HG02588 (cell line): ENCODE measurements around the gene MEGF6.

ENCODE experiments used
- ATAC-seq: cut with Tn5 transposase; IDR thresholded peaks from one replicate; pipeline ENCODE4 v1.9.1; 2021; ENCODE audit warnings: mild to moderate bottlenecking, moderate library complexity; ENCODE audit not compliant: unreplicated experiment

MEGF6 gene

DNA sequence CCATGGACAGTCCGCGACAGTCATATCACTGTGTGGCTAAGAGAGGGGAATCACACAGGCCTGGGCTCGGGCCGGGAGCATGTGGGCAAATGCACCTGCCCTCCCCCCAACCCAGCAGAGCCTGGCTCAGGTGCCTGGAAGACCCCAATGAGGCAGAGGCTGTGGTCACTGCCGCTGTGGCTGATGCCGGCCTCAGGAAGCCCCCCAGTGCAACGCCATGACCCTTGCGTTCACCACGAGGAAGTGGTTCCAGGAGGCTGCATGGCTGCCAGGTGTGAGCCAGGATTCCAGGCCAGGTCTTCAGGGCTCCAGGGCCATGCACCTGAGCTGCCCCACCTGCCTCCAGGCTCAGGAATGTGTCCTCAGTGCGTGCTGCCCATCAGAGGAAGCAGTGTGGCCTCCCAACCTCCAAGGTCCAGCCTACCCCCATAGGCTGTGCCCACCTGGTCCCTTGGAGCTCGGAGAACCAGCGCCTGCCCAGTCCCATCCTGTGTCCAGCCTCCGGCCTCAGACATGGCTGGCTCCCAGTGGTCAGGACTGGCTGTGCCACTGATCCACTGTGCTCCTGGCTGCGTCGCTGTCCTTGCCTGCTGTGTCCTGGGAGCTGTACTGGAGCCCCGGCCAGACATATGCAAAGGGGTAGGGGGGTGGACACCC lies 148.8 kb downstream of the MEGF6 start:
- no peak for ATAC-seq

GRCh38 chr1:3461934-3462275 lies 149.4 kb downstream of the MEGF6 start:
- ATAC-seq = no peak

- ATAC-seq = no peak
Measured at GRCh38 chr1:3461238-3461933, 149.9 kb downstream of the MEGF6 start.

DNA sequence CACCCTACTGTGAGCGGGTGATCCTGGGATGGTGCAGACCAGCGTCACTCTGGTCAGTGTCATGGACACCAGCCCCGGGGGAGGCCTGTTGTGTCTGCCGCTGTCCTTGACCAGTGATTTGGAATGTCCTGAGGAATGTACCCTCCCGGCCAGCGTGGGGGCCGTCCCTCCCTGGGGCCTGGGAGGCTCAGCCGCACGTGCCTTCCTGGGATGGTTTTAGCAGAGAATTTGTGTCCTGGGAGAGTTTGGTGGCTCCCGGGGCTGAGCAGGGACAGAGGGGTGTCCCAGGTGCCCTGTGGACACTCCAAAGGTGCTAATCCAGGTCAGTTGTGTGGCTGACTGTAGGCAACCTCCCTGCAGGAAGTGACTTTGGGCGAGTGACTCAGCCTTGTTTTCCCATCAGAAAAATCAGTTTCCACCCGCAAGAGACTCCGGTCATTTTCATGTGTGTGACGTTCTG lies 150.6 kb downstream of the MEGF6 start:
- no peak for ATAC-seq

DNA sequence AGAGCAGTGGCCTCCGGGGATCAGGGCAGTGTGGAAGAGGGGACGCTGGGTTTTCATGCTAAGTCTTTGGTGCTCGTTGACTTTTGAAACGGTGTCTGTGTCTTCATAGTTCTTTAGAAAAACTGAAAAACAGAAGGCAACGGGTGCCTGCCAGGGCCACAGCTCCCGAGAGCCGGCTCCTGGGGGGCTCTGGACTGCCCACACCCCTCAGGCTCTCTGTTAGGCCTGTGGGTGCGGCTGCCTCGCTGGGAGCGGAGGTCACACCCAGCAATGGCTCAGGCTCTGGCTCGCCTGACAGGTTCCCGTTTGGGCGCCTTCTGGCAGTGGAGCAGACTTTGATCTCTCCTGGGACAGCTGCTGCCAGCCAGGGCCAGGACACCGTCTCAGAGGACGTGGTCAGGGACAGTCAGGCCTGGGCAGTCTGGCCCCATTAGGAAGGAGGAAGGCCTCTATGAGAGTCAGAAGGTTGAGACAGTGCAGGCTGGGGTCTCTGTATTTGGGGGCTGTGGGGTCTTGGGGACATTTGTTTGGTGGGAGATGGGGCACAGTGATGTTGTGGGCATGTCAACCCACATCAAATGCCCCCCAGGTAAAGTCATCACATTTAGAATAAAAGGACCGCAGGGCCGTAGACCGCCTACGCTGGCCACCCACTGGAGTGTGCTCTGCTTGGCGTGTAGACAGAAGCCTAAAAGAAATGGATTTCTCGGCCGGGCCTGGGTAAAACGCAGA lies 151.2 kb downstream of the MEGF6 start:
- no peak for ATAC-seq

DNA sequence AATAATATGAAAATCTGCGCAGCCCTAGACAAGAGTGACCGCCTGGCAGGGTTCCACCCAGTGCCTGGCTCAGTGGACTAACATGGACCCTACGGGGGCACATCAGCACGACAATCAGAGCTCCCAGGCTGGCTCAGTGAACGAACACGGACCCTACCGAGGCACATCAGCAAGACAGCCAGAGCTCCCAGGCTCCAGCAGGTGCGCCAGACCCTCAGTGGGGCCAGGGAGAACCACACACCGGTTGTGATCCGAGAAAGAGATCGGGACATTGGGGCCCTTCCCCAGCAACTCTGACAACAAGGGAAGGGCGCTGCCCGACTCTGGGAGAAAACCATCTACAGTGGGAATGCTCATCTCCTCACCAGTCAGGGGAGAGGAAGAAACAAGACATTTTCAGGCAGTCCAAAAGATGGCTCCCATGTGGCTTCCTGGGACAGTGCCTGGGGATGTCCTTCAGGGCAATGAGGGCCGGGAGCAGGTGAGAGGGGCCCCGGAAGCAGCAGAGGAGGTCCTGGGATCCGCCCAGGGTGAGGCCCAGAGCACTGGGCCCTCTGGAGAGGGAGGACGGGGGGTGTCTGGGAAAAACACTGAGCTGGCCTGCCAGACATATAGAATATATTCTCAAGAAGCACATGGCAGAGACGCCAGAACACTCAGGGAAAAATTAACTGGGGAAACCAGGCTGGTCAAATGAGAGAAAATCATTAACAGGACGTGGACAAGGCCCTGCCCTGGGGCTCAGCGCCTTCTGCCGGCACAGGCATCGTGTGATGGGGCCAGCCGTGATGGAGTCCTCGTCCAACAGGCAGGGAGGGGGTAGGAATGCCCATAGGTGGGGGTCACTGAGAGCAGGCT lies 152.0 kb downstream of the MEGF6 start:
- ATAC-seq = no peak

DNA sequence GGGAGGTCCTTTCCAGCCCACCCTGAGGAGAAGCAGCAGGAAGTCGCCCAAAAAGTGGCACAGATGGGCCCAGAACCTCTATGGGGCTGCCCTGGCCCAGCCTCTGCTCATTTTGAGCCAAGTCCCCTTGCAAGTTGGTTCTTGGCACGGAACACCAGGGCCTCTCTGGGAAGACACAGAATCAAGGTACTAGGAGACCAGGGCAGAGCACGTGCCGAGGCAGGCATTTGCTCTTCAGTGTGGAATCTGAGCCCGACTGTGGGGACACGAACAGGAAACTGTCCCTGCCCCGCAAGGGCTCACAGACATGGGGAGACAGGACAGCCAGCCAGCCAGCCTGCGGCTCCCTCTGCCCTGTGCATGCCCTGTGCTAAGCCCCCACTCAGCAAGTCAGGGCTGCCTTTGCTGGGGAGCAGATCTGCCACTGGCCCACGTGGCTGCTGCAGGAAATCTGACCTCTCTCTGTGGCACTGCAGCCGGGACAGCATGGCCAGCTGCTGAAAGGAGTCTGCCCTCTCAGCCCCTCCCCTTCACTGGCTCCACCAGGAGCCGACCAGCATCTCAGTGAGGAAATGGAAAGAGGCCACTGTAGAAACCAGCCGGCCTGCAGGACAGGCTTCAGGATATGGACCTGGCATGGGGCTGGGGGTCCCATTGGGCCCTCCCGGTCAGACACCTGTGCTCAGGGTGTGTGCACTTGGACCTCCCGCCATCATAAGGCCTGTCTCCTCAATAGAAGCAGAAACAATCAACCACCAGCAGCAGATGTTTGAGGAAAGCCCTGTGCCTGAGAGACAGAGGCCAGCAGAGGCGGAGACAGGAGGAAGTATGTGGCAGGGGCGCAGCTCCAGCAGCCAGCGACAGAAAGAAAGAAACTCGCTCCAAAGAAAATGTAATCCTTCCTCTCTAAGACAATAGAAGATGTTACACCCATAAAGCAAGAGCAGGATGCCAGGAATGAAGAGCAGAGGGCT lies 153.1 kb downstream of the MEGF6 start:
- ATAC-seq = no peak

DNA sequence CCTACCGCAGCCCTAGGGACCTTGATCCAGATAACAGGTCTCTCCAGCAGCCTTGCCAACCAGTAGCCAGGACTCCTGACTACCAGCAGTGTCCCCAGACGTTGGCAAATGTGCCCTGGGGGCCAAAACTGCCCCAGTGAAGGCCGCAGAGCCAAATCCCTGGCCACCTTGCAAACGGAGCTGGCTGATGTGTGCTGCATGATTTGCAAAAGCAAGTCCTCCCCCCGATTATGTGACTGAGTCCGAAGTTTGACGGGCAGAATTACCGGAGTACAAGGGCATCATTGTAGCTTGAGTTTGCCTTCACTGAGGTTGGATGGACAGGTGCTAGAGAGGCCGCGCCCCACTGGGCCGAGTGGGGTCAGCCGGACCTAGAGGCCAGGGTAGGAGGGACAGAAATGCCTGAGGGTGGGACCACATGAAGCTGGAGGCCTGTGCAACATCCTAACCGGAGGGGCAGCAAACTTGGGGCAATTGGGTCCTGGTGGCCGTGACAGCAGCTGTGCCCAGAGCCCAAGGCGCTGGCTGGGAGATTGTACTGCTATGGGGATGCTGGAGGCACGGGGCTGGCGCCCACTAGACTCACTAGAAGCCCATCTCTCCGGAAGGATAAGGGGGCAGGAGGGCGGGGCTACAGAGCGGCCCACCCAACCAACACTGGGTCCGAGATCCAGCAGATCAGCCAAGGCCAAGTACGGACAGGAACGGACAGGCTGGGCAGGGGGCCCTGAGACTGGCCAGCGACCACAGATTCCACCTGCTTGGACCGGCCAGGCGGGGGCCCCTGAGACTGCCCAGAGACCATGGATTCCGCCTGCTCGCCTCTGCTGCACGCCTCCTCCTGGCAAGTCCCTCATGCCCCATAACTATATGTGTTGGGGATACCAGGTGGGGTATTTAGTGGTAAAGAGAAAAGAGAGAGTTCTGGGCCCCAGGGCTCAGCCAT lies 154.1 kb downstream of the MEGF6 start:
- ATAC-seq = no peak

GRCh38 chr1:3456449-3456963 lies 154.8 kb downstream of the MEGF6 start:
- no peak for ATAC-seq

GRCh38 chr1:3455670-3456448 lies 155.4 kb downstream of the MEGF6 start:
- no peak for ATAC-seq

GRCh38 chr1:3454811-3455618 lies 156.3 kb downstream of the MEGF6 start:
- ATAC-seq = no peak

DNA sequence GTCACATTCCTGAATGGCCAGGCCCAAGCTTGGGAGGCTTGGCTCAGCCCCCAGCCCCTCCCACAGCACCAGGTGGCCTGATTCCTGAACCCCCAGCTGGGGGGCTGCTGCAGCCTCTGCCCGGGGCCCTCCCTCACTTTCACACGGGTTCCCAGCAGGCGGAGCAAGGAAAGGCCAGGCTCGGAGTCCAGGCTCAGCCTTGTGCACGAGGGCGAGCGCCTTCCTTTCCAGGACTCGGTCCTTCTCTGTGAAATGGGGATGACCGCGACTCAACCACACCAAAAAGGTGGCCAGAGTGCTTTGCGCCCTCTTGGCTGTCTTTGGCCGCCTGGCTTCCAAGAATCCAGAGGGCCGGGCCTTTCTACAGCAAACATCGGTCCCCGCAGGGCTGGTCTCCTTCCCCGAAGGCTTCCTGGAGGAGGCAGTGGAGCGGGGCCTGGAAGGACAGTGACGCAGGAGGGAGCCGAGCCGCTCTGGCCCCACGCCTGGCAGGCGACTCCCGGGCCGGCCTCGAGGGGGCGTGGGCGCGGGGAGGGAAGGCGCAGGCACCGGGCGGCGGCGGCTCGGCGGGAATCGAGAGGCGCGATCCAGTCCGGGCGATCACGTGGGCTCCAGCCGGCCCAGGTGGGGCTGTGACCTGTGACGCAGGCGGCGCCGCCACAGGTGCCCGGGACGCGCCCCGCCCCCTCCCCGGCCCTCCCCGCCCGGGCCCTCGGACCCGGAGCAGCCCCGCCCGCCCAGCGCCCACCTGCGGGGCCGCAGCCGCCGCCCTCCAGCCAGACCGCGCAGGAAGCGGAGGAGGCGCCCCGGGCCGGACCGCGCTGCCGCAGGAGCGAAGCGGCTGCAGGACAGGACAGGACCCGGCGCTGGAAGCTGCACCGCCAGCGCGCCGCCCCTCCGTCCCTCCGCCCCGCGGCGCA lies 157.2 kb downstream of the MEGF6 start, which contains the start of gene ARHGEF16:
Gene ARHGEF16, plus strand, starts transcription at position 775 of the 920 bp plus-strand sequence. CDS start 8,420 bp downstream, outside the sequence.
- no peak for ATAC-seq

DNA sequence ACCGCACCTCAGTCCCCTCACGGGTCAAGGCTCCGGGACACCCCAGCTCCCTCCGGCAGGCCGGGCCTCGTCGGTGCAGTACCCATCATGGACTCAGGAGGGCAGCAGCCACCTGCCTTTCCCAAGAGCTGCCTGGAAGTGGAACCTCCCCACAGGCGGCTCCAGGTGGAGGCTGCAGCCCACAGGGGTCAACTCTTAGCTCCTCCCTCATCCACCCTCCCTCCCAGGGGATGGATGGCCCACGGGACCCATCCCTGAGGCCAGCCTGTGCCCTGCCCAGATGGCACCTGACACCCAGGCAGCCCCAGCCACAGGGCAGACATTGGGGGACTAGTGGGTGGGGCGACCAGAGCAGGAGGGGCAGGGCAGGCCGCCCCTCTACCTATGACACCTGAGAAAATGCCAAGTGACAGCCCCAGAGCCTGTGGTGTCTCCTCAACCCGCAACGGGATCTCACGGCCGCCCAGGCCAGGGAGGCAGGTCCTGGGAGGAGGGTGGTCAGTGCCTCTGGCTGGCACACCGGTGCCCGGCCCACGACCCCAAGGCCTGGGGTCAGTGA lies 158.0 kb downstream of the MEGF6 start:
- no peak for ATAC-seq

- ATAC-seq = no peak
Measured at GRCh38 chr1:3452866-3453175, 158.5 kb downstream of the MEGF6 start.

DNA sequence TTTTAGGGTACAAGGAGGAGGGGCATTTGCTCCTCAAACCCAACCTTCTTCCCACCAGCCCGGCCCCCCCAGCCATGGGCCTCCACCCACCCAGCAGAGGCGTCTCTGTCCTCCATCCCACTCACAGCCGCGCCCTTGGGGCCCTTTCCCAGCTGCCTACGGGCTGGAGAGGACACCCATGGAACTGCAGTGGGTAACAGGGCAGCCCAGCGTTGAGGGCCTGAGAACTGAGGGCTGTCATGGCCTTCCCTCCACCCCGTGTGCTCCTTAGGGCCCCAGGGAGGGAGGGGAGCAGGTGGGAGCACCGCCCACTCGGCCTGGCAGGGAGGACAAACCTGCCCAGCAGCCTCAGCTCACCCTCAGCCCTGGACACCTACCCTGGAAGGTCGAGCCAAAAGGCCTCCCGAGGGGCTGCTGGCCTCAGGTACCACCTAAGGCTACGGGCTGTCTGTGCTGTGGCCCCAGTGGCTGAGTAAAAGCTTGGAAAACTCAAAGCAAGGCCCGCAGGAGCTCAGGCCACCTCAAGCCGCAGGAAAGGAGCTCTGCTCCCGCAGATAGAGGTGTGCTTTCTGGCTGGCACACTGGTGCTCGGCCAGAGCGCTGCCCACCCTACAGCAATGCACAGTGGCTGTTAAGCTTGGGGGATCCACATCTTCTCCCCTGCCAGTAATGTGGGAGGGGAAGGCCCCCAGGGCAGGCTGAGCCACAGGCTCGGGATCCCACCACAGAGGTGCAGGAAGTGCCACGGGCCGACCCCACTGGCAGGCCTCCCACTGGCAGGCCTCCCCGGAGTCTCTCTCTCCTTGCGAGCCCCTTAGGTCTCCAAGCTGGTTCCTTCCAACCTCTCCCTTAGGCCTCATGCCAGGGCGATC lies 159.1 kb downstream of the MEGF6 start:
- no peak for ATAC-seq
